Adrenal gland (tissue), 5 donors: Measurements from ENCODE around the gene YY1.

Source experiments
- CTCF ChIP-seq, 6 experiments: fragments of 450-650 bp in 4 of 6; fragments of 200-600 bp in 2 of 6; sonication (generic) in 1 of 6; IDR thresholded peaks; 1 replicate in 5 of 6; 2 replicates in 1 of 6; pipeline versions ENCODE4 v1.5.1 to v1.8.0; 2016 to 2021; ENCODE audit warnings: antibody characterized with exemption in 6 of 6, mild to moderate bottlenecking in 2 of 6, moderate library complexity in 1 of 6
- POLR2A ChIP-seq, 2 donors: fragments of 450-650 bp; IDR thresholded peaks; one replicate each; pipeline ENCODE4 v1.6.1; 2017; ENCODE audit warnings: antibody characterized with exemption in 2 of 2, mild to moderate bottlenecking in 2 of 2, moderate library complexity in 1 of 2
- donor health status: DM: no; HTN: no; CAD: no.

GRCh38 chr14:100313464-100314230 lies 74.7 kb downstream of the YY1 start:
- no peak for TF ChIP-seq CTCF (IDR thresholded peaks at IDR 0.05)
- TF ChIP-seq POLR2A (IDR thresholded peaks at IDR 0.05), result no peak
